Epithelial cell of proximal tubule (primary cell): ENCODE results near the gene FKBP14. TPM values are rescaled to one million over a fixed set of nuclear protein-coding genes. Genes with fewer than 3 reads are reported as not detected.

ENCODE experiments used
- DNase-seq: peaks from one replicate; pipeline ENCODE4 v3.0.0-alpha.2; 2011; ENCODE audit warnings: low read depth
- H3K4me3 ChIP-seq: 2 replicates; pipeline ENCODE4 v1.5.1; 2011; ENCODE audit warnings: low read depth, mild to moderate bottlenecking, low read length
- total RNA-seq: library from RNA; depleted of rRNA; stranded (reverse); fragments of >200 nt; gene quantifications from 2 replicates; pipeline ENCODE4 v1.2.3, GENCODE V29; 2015
- TF ChIP-seq, protein P1 (sequence below): conservative IDR thresholded peaks from 2 replicates; pipeline ENCODE4 v1.5.1; 2012; ENCODE audit warnings: low read depth, mild to moderate bottlenecking, low read length

The FKBP14 gene
- total RNA-seq, 1 donor from 2014 or later, result 7.8 TPM

DNA sequence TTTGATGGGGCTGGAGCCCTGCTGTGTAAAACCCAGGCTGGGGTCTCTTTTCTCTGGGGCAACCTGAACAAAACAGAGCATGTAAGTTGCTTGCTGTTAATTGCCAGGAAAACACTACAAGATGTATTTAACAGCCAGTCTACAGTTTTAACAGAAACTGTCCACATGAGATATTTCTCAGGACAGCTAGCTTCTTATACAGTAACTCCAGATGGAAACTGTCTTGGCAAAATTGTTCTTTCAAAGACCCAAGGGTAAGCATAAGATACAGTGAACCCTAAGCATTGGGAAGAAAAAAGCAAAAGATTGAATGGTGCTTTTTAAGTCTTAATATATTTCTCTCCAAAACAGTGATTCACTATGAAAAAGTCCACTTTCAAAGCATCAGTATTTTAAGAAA lies 8.1 kb downstream of the FKBP14 start:
- H3K4me3 ChIP-seq, result no peak overlapping the region
- DNase-seq, result no peak
- TF ChIP-seq, protein P1, sequence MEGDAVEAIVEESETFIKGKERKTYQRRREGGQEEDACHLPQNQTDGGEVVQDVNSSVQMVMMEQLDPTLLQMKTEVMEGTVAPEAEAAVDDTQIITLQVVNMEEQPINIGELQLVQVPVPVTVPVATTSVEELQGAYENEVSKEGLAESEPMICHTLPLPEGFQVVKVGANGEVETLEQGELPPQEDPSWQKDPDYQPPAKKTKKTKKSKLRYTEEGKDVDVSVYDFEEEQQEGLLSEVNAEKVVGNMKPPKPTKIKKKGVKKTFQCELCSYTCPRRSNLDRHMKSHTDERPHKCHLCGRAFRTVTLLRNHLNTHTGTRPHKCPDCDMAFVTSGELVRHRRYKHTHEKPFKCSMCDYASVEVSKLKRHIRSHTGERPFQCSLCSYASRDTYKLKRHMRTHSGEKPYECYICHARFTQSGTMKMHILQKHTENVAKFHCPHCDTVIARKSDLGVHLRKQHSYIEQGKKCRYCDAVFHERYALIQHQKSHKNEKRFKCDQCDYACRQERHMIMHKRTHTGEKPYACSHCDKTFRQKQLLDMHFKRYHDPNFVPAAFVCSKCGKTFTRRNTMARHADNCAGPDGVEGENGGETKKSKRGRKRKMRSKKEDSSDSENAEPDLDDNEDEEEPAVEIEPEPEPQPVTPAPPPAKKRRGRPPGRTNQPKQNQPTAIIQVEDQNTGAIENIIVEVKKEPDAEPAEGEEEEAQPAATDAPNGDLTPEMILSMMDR, result no peak

DNA sequence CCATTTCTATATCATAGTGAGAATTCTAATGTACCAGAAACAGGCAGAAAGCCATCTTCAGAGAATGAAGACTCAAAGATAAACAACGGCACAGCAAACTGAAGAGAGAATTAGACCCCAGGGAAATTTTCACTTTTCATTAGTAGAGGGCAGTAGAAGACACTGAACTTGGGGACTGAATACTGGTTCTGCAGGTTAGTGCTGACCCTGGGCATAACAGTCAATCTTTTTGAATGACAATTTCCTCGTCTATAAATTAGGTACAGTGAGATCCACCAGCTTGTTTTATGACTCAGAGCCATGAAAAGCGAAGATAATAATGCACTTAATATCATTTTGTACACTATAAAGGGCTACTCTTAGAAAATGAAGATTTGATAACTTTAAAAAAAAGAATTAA lies 13.7 kb downstream of the FKBP14 start:
- no peak for DNase-seq
- no peak overlapping the region for H3K4me3 ChIP-seq
- TF ChIP-seq, protein P1, result no peak

DNA sequence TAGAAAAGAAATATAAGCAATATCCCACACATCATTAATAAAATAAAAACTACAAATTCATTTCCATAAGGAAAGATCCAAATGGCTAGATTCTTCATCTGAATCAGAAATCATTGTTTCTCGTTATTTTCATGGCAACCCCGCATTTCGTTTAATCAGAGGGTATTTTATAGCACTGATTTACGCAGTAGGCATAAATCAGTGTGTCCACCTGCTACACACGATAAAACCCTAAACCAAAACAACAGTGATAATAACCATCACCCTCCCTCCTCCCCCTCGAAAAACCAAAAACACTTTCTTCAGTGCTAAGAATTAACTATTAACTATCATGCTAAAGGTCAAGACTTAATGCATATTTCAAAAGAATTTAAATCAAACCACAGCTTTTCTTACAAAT lies 16.5 kb downstream of the FKBP14 start:
- no peak for DNase-seq
- no peak overlapping the region for H3K4me3 ChIP-seq
- TF ChIP-seq, protein P1, result no peak

DNA sequence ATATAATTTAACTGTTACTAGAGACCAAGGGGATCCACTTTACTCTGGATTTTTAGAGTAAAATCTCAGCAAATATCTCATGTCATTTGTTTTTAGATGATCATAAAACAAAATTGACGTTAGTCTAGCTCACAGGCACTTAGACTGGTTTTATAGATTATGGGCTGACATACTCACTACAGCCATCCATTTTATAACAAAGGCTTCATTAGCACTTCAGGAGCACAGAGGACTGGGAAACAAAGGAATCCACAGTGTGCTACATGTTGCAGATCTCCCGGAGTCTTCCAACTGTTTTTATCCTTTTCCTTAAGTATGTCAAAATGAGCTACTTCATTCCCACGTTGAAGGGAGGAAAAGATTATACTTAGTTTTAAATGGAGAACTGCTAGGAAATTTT lies 21.0 kb downstream of the FKBP14 start:
- H3K4me3 ChIP-seq, result no peak overlapping the region
- no peak for DNase-seq
- TF ChIP-seq, protein P1, result no peak

DNA sequence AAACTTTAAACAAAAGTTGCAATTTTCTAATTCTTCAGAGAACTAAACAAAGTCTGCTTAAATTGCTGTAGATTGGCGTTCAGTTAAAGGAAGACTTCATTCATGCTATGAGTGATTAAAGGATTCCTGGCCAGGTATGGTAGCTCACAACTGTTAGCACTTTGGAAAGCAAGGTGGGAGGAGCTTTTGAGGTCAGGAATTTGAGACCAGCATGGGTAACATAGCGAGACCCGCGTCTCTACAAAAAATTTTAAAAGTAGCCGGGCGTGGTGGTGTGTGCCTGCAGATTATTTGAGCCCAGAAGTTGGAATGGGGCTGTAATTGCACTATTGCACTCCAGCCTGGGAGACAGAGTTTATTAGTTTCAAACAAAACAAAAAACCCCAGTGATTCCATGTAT lies 23.4 kb downstream of the FKBP14 start:
- TF ChIP-seq, protein P1, result no peak
- no peak for DNase-seq

DNA sequence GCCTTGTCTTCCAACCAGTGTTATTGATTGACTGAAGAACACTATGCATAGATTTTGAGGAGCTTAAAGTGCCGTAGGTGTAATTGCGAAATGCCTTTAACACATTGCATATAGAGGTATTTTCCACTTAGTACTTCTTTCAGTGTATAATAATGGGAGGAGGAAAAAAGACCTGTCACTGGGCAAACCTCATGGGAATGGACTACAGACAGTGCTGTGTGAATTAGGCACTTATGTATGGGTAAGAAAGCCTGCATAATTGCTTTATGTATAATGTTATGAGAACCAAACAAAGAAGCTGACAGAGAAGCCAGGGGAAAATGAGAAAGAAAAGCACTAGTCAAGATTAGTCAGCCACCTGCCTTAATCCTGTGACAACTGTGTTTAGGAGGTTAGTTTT lies 24.5 kb downstream of the FKBP14 start:
- TF ChIP-seq, protein P1, result no peak
- no peak overlapping the region for H3K4me3 ChIP-seq
- DNase-seq, result no peak

More for the DNA sequence above, 23.4 kb downstream of the FKBP14 start:
- H3K4me3 ChIP-seq, result no peak overlapping the region

DNA sequence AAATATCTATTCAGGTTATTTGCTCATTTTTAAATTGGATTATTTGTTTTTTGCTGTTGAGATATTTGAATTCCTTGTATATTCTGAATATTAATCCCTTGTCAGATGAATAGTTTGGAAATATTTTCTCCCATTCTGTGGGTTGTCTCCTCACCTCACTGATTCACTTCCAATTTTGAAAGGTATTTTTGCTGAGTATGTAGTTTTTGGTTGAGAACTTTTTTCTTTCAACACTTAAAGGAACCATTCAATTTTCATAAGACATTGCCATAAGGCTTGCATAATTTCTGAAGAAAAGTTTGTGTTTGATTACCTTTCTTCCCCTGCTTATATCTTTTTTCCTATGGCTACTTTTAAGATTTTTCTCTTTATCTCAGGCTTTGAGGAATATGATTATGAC lies 28.0 kb downstream of the FKBP14 start:
- H3K4me3 ChIP-seq, result no peak overlapping the region
- no peak for DNase-seq
- TF ChIP-seq, protein P1, result no peak
